Activated naive CD8-positive, alpha-beta T cell treated with anti-CD3 and anti-CD28 coated beads for 36 hours (primary cell): ENCODE data around the gene ADM2. TPM values are rescaled to one million over a fixed set of nuclear protein-coding genes. Genes with fewer than 3 reads are reported as not detected.
A peak's percentile ranks its signal among the peaks of the same experiment; 100 is the strongest.

Experiments used
- DNase-seq: peaks from one replicate; pipeline ENCODE4 v3.0.0; 2021
- H3K27ac Mint-ChIP-seq: one replicate; pipeline ENCODE4 v1.8.0; 2022; ENCODE audit warnings: mild to moderate bottlenecking, moderate library complexity, mixed read lengths
- H3K27me3 Mint-ChIP-seq: one replicate; pipeline ENCODE4 v1.8.0; 2022; ENCODE audit warnings: mild to moderate bottlenecking, mixed read lengths
- H3K36me3 Mint-ChIP-seq: one replicate; pipeline ENCODE4 v1.8.0; 2021; ENCODE audit warnings: mild to moderate bottlenecking, mixed read lengths
- H3K4me1 Mint-ChIP-seq: one replicate; pipeline ENCODE4 v1.8.0; 2021; ENCODE audit warnings: mixed read lengths
- H3K4me3 Mint-ChIP-seq: one replicate; pipeline ENCODE4 v1.8.0; 2022; ENCODE audit warnings: mild to moderate bottlenecking, moderate library complexity, mixed read lengths
- H3K9me3 Mint-ChIP-seq: one replicate; pipeline ENCODE4 v1.8.0; 2022; ENCODE audit warnings: mixed read lengths
- total RNA-seq, 2 experiments: library from RNA; stranded (reverse); gene quantifications; one replicate each; pipeline ENCODE4 v1.2.3, GENCODE V29; 2021

The ADM2 gene
- total RNA-seq, 2 experiments from 2014 or later: 6.7 to 7.5 TPM

DNA sequence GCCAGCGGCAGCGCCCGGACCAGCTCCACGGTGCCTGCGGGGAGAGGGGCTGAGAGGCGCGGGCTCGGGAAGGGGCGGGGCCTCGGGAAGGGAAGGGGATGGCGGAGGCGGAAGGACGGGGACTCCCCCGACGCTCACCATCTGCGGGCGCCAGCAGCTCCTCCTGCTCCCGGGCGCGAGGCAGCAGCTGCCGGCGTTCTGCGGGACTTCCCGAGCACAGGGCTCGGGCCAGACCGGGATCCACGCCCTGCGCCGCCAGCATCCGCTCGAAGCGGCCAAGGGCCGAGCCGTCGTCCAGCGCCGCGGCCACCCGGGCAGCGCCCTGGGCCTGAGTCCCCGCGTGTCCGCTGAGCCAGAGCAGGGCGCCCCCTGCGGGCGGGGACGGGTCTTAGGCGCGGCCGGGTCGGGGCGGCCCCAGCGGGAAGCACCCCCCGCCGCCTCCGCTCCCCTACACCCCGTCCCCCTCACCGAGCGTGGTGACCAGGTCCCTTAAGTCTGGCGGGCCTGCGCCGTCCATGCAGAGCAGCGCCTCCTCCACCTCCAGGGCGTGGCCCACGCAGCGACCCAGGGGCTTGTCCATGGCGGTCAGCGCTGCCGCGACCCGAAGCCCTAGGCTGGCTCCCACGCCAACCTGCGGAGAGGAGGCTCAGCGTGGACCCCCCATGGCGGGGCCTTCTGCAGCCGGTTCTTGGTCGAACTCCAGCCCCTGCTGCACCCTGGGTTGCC is 44.9 kb downstream of the ADM2 start:
- H3K4me1 Mint-ChIP-seq: peaks cover 35% of the 10 kb centered on the region
- peak overlapping the region; percentile 90 for H3K27ac Mint-ChIP-seq
- H3K36me3 Mint-ChIP-seq: peaks cover 40% of the 10 kb centered on the region
- H3K27me3 Mint-ChIP-seq: peaks cover 17% of the 10 kb centered on the region
- peak overlapping the region; percentile 97 for H3K4me3 Mint-ChIP-seq
- peak; percentile 92 for DNase-seq
- no peaks in the 10 kb centered on the region for H3K9me3 Mint-ChIP-seq

DNA sequence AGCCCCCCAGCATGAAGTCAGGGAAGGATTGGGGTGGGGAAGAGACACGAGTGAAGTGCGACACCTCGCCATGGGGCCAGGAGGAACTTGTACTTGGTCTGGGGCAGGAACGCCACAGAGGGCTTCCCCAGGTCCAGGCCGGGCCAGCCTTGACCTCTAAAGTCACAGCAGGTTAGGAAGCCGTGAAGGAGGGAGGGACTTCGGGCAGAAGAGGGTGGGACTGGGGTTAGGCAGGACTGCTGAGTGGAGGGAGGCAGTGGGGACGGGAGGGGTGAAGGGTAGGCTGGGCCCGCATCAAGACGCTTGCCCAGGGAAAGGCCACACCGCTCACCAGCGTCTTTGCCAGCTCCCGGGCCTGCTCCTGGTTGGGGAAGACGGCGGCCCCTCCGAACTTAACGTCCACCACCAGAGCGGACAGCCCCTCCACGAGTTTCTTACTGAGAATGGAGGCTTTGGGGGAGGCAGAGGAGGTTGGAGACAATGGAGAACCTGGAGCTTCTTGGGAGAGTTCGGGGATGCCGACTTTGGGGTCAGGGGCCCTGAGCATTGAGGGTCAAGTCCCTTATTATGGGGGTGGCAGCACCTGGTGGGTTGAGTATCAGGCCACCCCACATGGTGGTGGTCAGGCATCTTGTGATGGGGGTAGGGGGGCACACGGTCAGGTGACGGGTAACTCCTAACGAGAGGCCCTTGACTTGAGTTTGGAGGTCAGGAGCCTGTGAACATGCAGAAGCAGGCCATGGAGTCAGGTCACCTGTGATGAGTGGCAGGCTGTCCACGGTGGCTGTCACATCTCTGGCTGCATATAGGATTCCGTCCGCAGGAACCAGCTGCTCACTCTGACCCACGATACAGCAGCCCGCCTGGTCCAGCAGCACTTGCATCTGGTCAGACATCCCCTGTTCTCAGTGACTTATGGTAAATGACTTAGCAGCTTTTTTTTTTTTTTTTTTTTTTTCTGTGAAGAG is 45.8 kb downstream of the ADM2 start:
- H3K4me1 Mint-ChIP-seq: peaks cover 35% of the 10 kb centered on the region
- peaks cover 40% of the 10 kb centered on the region for H3K36me3 Mint-ChIP-seq

DNA sequence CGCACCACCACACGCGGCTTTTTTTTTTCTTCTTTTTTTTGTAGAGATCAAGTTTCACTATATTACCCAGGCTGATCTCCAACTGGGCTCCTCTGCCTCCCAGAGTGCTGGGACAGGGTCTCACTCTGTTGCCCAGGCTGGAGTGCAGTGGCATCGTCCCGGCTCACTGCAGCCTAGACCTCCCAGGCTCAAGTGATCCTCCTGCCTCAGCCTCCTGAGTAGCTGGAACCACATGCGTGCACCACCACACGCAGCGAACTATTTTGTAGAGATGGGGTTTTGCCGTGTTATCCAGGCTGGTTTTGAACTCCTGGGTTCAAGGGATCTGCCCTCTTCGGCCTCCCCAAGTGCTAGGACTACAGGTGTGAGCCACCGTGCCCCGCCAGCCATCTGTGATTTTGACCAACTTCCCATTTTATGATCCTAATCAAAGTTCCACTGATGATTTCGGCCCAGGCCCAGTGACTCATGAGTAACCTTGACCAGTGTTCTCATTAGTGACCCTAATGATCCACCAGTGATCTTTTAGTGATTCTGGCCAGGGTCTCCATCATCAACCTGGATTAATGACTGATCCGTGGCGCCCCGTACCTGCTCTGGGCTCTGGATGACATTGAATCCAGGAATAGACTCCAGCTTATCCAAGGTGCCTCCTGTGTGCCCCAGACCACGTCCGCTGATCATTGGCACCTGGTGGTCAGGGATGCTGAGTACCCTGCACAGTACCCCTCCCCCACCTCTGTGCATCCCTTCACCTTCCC is 46.8 kb downstream of the ADM2 start:
- H3K27me3 Mint-ChIP-seq: peaks cover 22% of the 10 kb centered on the region
- peak overlapping the region; percentile 85 for H3K4me3 Mint-ChIP-seq
- peak overlapping the region; percentile 90 for H3K27ac Mint-ChIP-seq
- no peak for DNase-seq
- H3K9me3 Mint-ChIP-seq: no peaks in the 10 kb centered on the region
- peaks cover 42% of the 10 kb centered on the region for H3K4me1 Mint-ChIP-seq
- H3K36me3 Mint-ChIP-seq: peaks cover 42% of the 10 kb centered on the region

More for the DNA sequence above, 45.8 kb downstream of the ADM2 start:
- H3K4me3 Mint-ChIP-seq: peak overlapping the region; percentile 85
- peaks cover 17% of the 10 kb centered on the region for H3K27me3 Mint-ChIP-seq
- H3K27ac Mint-ChIP-seq: peak overlapping the region; percentile 90
- DNase-seq: peak; percentile 63
- H3K9me3 Mint-ChIP-seq: no peaks in the 10 kb centered on the region

DNA sequence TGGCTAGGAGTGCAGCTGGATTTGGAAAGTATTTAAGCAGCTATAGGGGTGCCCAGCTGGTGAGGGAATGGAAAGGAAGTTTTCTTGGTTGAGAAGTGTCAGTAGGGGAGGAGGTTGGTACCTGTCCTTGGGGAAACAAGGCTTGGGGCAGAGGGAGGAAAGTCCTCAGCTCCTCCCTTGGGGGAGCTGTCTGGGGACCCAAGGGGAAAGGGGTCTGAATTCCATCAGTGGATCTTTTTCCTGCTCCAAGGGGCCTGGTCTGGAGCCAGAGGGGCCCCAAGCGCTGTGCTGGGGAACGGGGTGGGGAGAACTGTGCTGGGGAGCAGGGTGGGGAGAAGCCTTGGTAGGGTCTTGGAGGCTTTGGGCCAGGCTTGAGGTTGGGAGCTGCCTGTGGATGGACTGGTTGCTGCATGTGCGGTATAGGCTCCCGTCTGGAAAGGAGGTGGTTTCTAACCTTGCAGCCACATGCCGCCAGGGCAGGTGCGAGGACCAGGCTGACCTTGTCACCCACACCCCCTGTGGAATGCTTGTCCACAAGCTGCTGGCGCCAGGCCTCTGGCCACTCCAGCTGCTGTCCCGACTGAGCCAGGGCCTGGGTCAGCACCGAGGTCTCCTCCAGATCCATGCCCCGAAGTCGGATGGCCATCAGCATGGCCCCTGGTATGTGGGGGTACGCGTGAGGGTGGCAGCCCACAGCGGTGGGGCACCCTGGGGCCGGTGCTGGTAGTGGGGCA is 47.5 kb downstream of the ADM2 start:
- peaks cover 40% of the 10 kb centered on the region for H3K36me3 Mint-ChIP-seq
- no peak for DNase-seq
- H3K27me3 Mint-ChIP-seq: peaks cover 24% of the 10 kb centered on the region
- peaks cover 46% of the 10 kb centered on the region for H3K4me1 Mint-ChIP-seq
- H3K27ac Mint-ChIP-seq: peak overlapping the region; percentile 90
- no peaks in the 10 kb centered on the region for H3K9me3 Mint-ChIP-seq
- H3K4me3 Mint-ChIP-seq: peak overlapping the region; percentile 85

DNA sequence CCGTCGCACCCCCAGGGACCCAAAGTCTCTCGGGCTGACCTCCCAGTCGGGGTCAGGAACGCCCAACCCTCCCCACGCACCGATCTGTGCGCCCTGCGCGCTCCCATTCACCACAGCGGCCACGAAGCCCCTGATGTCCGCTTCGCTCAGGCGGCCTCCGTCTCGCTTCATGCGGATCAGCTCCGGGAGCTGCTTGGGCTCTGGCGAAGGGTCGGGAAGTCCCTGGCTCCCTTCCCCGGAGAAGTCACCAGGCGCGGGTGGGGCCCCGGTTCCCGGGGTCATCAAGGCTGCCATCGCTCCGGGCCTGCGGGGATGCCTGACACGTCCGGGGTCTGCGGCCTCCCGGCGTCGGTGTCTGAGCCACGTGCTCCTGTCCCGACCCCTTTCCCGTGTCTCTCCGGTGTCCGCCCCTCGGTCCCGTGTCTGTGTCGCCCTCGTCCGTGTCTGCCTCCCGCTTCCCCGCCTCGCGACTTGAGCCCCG is 48.1 kb downstream of the ADM2 start:
- H3K36me3 Mint-ChIP-seq: peaks cover 36% of the 10 kb centered on the region
- H3K27ac Mint-ChIP-seq: peak overlapping the region; percentile 90
- H3K27me3 Mint-ChIP-seq: peaks cover 21% of the 10 kb centered on the region
- H3K4me3 Mint-ChIP-seq: peak overlapping the region; percentile 85
- no peaks in the 10 kb centered on the region for H3K9me3 Mint-ChIP-seq
- peaks cover 48% of the 10 kb centered on the region for H3K4me1 Mint-ChIP-seq
- no peak for DNase-seq

DNA sequence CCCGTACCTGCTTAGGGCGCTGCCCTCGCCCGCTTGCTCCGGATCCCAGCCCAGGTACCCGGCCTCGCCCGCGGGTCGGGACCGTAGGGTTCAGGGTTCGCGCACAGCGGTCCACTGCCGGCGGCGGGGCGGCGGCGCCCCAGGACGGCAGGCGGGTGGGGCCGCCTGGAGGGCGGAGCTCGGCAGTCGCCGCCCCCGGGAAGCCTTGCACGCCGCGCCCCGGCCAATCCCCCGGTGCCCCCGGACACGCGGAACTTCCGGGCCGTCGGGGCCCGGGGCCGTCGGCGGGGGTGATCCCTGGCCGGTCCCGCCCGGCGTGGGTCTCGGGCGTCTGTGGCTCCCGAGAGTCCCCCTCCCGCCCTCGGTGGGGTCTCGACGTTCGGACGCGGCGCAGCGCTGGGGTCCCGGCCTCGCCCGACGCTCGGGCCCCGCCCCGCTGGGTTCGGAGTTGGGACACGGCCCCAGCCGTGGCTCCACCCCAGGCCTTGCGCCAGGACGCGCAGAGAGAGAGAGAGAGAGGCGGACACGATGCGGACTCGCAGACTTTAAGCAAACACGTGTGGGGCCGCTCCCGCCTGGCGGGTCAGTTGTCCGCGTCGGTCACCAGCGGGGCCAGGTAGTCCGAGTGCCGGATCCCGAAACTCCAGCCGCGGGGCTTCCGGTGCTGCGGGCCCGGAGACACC is 48.7 kb downstream of the ADM2 start, which contains the start of gene TYMP:
Gene TYMP, minus strand, starts transcription at position 116 of the 683 bp plus-strand sequence. CDS start 303 bp downstream, outside the sequence.
- peaks cover 31% of the 10 kb centered on the region for H3K36me3 Mint-ChIP-seq
- H3K9me3 Mint-ChIP-seq: no peaks in the 10 kb centered on the region
- DNase-seq: peak; percentile 86
- H3K27me3 Mint-ChIP-seq: peaks cover 16% of the 10 kb centered on the region
- peak within 1 kb of the TSS; percentile 99 for H3K27ac Mint-ChIP-seq
- H3K4me3 Mint-ChIP-seq: peak within 1 kb of the TSS; percentile 95
- peaks cover 47% of the 10 kb centered on the region for H3K4me1 Mint-ChIP-seq

DNA sequence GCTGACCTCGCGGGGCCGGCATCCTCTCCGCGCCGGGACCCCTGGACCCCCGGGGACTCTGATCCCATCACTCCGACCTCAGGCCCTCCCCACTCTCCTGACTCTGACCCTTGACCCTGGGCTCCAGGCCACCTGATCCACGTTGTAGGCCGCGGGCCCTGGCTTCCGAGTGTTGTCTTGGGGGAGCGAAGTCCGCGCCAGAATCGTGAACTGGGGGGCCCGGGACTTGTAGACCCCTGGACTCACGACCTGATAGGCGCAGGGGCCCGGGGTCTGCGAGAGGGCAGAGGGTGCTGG is 49.2 kb downstream of the ADM2 start:
- Mint-ChIP-seq H3K4me1 (peaks cover 47% of the 10 kb centered on the region), H3K9me3 (no peaks in the 10 kb centered on the region), H3K27me3 (peaks cover 16% of the 10 kb centered on the region), H3K36me3 (peaks cover 31% of the 10 kb centered on the region), H3K27ac (peak overlapping the region; percentile 99), H3K4me3 (peak overlapping the region; percentile 95)
- no peak for DNase-seq

DNA sequence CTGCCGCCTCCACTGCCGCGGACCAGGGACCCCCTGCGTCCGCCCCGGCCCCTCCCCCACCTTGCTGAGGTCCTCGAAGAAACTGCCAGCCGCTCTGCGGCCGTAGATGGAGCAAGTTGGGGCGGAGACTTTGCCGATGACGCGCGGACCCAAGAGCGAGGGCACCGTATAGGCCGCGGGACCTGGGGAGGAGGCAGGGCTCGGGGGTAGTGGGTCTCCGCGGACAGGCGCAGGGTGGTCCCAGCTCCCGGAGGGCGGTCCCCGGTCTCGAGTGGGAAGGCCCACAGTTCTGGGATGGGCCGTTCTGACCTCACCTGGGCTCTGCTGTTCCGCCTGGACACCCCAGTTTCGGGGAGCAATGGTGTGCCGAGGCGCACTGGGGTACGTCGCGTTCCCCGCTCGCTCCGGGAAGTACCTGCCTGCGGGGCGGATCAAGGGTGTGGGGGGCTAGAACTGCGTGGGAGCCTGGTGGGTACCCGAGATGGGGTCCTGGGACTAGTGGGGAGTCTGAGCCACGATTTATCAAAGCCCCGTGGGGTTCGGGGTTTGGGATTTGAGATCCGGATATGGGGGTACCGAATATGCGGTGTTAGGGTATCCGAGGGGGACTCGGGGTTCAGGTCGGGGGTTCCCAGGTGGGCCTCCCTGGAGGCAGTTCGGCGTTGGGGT is 49.7 kb downstream of the ADM2 start:
- Mint-ChIP-seq H3K27ac (peak overlapping the region; percentile 99), H3K9me3 (no peaks in the 10 kb centered on the region), H3K36me3 (peaks cover 31% of the 10 kb centered on the region), H3K27me3 (peaks cover 16% of the 10 kb centered on the region), H3K4me1 (peaks cover 47% of the 10 kb centered on the region), H3K4me3 (peak overlapping the region; percentile 95)
- DNase-seq: peak; percentile 88

DNA sequence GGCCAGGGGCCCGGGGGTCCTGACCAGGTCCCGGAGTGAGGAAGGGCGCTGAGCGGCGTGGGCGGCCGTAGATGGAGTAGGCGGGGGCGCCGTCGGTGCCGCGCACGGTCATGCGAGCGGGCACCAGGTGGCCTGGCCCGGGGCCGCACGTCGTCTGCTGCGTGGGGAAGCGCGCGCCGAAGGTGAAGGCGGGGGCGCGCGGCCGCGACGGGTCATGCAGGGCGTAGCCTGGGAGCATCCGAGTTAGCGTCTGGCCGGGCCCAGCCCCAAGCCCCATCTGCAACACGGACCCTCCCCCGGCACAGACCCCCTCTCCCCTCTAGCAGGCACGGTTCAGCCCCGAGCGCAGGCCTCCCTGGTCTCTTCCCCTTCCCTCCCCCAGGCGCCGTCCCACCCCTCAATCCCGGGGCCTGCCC is 50.2 kb downstream of the ADM2 start:
- peaks cover 16% of the 10 kb centered on the region for H3K27me3 Mint-ChIP-seq
- peak; percentile 84 for DNase-seq
- H3K36me3 Mint-ChIP-seq: peaks cover 31% of the 10 kb centered on the region
- H3K4me1 Mint-ChIP-seq: peaks cover 51% of the 10 kb centered on the region
- H3K27ac Mint-ChIP-seq: peak overlapping the region; percentile 99
- H3K9me3 Mint-ChIP-seq: no peaks in the 10 kb centered on the region
- H3K4me3 Mint-ChIP-seq: peak overlapping the region; percentile 95

DNA sequence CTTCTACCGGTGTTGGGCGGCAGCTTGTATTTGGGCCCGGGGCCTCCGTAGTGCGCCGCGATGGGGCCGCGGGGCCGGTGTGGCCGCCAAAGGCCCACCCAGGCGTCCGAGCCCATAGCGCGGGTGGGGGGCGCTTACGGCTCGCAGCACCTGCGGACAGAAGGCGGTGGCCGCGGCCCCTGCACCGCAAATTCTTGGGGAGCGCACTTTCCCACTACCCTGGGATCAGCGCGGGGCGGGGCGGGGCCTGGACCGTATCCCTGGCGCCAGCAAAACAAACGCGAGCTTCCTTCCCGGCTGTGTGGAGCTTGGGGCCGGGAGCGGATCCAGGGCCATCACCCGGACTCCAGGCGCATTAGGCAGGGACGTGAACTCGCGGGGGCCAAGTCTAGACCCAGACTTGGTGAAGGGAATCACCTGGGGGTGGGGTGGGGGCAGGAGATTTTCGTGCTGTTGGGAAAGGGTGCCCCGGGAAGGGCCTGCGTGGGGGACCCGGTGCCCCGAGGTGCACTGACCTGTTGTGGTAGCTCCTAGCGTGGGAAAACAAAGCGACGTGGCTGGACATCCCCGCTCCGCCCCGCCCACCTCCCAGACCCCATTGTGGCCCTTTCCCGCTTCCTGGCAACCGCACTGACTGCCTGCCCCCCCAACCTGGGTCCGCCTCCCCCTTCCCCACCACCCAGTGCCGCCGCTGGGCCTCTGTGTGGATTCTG is 50.8 kb downstream of the ADM2 start:
- Mint-ChIP-seq H3K4me3 (peak overlapping the region; percentile 95), H3K36me3 (peaks cover 29% of the 10 kb centered on the region), H3K4me1 (peaks cover 50% of the 10 kb centered on the region), H3K9me3 (no peaks in the 10 kb centered on the region), H3K27me3 (peaks cover 16% of the 10 kb centered on the region), H3K27ac (peak overlapping the region; percentile 99)
- no peak for DNase-seq

DNA sequence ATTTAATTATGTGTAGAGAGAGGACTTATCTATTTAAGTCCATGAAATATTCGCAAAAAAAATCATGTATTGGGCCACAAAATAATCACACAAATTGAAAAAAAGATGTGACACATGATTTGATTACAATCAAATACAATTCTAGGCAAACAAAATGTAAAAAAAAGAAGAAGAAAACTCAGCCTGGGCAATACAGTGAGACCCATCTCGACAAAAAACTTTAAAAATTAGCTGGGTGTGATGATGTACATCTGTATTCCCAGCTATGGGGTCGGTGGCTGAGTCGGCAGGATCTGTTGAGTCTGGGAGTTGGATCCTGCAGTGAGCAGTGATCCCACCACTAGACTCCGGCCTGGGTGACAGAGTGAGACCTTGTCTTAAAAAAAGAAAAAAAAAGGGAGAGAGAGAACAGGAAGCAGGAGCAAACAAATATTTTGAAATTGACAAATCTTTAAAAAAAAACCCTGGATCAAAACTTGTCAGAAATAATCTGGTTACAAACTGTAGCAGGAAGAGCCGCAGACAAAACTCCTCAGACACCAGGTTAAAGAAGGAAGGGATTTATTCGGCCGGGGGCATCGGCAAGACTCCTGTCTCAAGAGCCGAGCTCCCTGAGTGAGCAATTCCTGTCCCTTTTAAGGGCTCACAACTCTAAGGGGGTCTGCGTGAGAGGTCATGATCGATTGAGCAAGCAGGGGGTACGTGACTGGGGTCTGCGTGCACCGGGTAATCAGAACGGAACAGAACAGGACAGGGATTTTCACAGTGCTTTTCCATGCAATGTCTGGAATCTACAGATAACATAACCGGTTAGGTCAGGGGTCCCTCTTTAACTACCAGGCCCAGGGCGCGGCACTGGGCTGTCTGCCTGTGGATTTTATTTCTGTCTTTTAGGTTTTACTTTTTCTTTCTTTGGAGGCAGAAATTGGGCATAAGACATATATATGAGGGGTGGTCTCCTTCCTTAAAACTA is 51.8 kb downstream of the ADM2 start:
- peaks cover 23% of the 10 kb centered on the region for H3K36me3 Mint-ChIP-seq
- H3K9me3 Mint-ChIP-seq: peaks cover 3% of the 10 kb centered on the region
- peak overlapping the region; percentile 95 for H3K4me3 Mint-ChIP-seq
- DNase-seq: no peak
- peak overlapping the region; percentile 99 for H3K27ac Mint-ChIP-seq
- peaks cover 16% of the 10 kb centered on the region for H3K27me3 Mint-ChIP-seq
- peaks cover 45% of the 10 kb centered on the region for H3K4me1 Mint-ChIP-seq
